Activated CD8-positive, alpha-beta T cell treated with anti-CD3 and anti-CD28 coated beads for 36 hours (primary cell): ENCODE data around the gene SP7. TPM values are rescaled to one million over a fixed set of nuclear protein-coding genes. Genes with fewer than 3 reads are reported as not detected.
A peak's percentile ranks its signal among the peaks of the same experiment; 100 is the strongest.

Experiments
- ATAC-seq: fragments of 200-7000 bp; cut with Tn5 transposase; one replicate; pipeline ENCODE4 v1.10.0; 2021; ENCODE audit warnings: mild to moderate bottlenecking, moderate library complexity
- CTCF ChIA-PET: fragments of 350-600 bp; sonication (Branson Sonifier 250); formaldehyde crosslinking; loops from one replicate; lab custom pipeline; 2021; ENCODE audit warnings: antibody characterized with exemption; lab: Charles Lee
- POLR2A ChIA-PET: fragments of 350-600 bp; sonication (Branson Sonifier 250); formaldehyde crosslinking; loops from one replicate; lab custom pipeline; 2021; ENCODE audit warnings: antibody characterized with exemption; lab: Charles Lee
- DNase-seq: peaks from one replicate; pipeline ENCODE4 v3.0.0-alpha.2; 2020
- H3K27ac Mint-ChIP-seq: one replicate; pipeline ENCODE4 v1.8.0; 2021; ENCODE audit warnings: mild to moderate bottlenecking, mixed read lengths
- H3K27me3 Mint-ChIP-seq: one replicate; pipeline ENCODE4 v1.8.0; 2021; ENCODE audit warnings: mixed read lengths
- H3K36me3 Mint-ChIP-seq: one replicate; pipeline ENCODE4 v1.8.0; 2021; ENCODE audit warnings: low read depth, mixed read lengths
- H3K4me1 Mint-ChIP-seq: one replicate; pipeline ENCODE4 v1.8.0; 2021; ENCODE audit warnings: low read depth, mixed read lengths
- H3K4me3 Mint-ChIP-seq: one replicate; pipeline ENCODE4 v1.8.0; 2021; ENCODE audit warnings: mild to moderate bottlenecking, moderate library complexity, mixed read lengths
- H3K9me3 Mint-ChIP-seq: one replicate; pipeline ENCODE4 v1.8.0; 2021; ENCODE audit warnings: mixed read lengths
- intact Hi-C: fragments of 100-400 bp; cut with micrococcal nuclease; formaldehyde crosslinking; loops from one replicate; pipeline ENCODE4 v1.10.0; 2022
- total RNA-seq, 2 experiments: library from RNA; stranded (reverse); gene quantifications; one replicate each; pipeline ENCODE4 v1.2.3, GENCODE V29; 2021
- TF ChIP-seq, protein P1 (sequence below): fragments of 200-600 bp; IDR thresholded peaks from one replicate; pipeline ENCODE4 v1.8.0; 2022; ENCODE audit warnings: antibody characterized with exemption, mild to moderate bottlenecking

Gene SP7
- not detected for total RNA-seq

DNA sequence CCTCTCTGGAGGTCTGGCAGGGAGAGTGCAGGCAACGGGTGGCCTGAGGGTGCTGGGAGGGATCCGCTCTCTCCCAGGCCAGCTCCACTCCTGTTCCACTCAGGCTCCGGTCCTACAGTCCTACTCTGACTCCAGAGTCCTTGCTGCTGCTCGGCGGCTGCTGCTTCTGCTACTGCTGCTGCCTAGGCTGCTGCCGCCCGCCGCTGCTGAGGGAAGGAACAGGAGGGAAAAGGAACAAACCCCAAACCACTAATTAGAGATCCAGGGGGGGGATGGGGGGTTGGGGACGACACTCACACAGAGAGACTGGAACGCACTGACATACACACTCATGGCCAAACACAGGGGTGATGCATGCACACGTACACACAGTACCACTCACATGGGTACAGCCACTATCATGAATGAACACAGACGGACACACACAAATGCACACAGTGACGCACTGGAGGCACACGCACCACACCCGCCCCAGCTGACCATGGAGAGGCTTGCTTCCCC, at the start of gene SP7:
Gene SP7, minus strand, starts transcription at position 174 of the 501 bp plus-strand sequence. CDS start 708 bp downstream, outside the sequence.
- no peak within 1 kb of the TSS for H3K27ac Mint-ChIP-seq
- H3K36me3 Mint-ChIP-seq = no peaks in the 10 kb centered on the region
- DNase-seq (no peak), ATAC-seq (peak; percentile 23)
- no peaks in the 10 kb centered on the region for H3K9me3 Mint-ChIP-seq
- TF ChIP-seq, protein P1, sequence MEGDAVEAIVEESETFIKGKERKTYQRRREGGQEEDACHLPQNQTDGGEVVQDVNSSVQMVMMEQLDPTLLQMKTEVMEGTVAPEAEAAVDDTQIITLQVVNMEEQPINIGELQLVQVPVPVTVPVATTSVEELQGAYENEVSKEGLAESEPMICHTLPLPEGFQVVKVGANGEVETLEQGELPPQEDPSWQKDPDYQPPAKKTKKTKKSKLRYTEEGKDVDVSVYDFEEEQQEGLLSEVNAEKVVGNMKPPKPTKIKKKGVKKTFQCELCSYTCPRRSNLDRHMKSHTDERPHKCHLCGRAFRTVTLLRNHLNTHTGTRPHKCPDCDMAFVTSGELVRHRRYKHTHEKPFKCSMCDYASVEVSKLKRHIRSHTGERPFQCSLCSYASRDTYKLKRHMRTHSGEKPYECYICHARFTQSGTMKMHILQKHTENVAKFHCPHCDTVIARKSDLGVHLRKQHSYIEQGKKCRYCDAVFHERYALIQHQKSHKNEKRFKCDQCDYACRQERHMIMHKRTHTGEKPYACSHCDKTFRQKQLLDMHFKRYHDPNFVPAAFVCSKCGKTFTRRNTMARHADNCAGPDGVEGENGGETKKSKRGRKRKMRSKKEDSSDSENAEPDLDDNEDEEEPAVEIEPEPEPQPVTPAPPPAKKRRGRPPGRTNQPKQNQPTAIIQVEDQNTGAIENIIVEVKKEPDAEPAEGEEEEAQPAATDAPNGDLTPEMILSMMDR = no peak
- CTCF ChIA-PET = interaction anchor here (1.1 to 4.2 kb wide), 5 partner anchors 8 to 17 kb away, joined by 3 to 25 read pairs (median 6); no protein-coding TSS in a partner anchor
- H3K27me3 Mint-ChIP-seq = peaks cover 42% of the 10 kb centered on the region
- POLR2A ChIA-PET = interaction anchor here (0.6 to 2.0 kb wide), 4 partner anchors 9 to 43 kb away, joined by 3 to 8 read pairs (median 4); partner anchors contain the start of gene SP1
- H3K4me1 Mint-ChIP-seq = peaks cover 13% of the 10 kb centered on the region
- no peak within 1 kb of the TSS for H3K4me3 Mint-ChIP-seq
- intact Hi-C loops = no loop called here

DNA sequence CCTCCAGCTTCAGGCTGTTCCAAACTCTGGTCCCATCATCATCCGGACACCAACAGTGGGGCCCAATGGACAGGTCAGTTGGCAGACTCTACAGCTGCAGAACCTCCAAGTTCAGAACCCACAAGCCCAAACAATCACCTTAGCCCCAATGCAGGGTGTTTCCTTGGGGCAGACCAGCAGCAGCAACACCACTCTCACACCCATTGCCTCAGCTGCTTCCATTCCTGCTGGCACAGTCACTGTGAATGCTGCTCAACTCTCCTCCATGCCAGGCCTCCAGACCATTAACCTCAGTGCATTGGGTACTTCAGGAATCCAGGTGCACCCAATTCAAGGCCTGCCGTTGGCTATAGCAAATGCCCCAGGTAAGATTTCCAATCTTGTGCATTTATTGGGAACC, 47.1 kb upstream of the SP7 start:
- Mint-ChIP-seq H3K4me3 (peak overlapping the region; percentile 86), H3K27ac (peak overlapping the region; percentile 75), H3K36me3 (peaks cover 54% of the 10 kb centered on the region), H3K4me1 (peaks cover 58% of the 10 kb centered on the region), H3K9me3 (no peaks in the 10 kb centered on the region), H3K27me3 (no peaks in the 10 kb centered on the region)
- ChIA-PET CTCF (interaction anchor here (0.9 to 4.4 kb wide), 6 partner anchors 21 to 62 kb away, joined by 3 to 51 read pairs (median 14); partner anchors contain the start of gene AAAS), POLR2A (interaction anchor here (0.9 to 2.0 kb wide), 7 partner anchors 8 to 58 kb away, joined by 3 to 9 read pairs (median 3); no protein-coding TSS in a partner anchor)
- no peak for DNase-seq
- TF ChIP-seq, protein P1 = no peak
- intact Hi-C loops = loop anchor here (5.0 kb wide), 1 partner anchor 39 kb away; the partner anchor contains the start of gene AMHR2
- ATAC-seq = no peak

DNA sequence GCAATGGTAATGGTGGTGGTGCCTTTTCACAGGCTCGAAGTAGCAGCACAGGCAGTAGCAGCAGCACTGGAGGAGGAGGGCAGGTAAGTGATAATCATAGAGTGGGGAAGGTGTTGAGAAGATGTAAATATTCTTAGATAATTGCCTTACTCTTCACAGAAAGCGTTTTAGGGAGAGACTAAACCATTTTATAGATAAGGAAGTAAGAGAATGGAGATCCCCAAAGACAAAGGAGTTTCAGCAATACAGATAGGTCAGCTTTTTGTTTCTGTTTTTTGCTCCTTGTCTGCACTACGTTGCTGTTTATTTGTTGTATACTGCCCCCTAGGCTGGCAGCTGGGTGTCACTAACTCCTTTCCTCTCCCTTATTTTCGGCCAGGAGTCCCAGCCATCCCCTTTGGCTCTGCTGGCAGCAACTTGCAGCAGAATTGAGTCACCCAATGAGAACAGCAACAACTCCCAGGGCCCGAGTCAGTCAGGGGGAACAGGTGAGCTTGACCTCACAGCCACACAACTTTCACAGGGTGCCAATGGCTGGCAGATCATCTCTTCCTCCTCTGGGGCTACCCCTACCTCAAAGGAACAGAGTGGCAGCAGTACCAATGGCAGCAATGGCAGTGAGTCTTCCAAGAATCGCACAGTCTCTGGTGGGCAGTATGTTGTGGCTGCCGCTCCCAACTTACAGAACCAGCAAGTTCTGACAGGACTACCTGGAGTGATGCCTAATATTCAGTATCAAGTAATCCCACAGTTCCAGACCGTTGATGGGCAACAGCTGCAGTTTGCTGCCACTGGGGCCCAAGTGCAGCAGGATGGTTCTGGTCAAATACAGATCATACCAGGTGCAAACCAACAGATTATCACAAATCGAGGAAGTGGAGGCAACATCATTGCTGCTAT, 45.8 kb upstream of the SP7 start:
- intact Hi-C loops = loop anchor here (5.0 kb wide), 1 partner anchor 40 kb away; the partner anchor contains the start of gene AMHR2
- no peaks in the 10 kb centered on the region for H3K27me3 Mint-ChIP-seq
- H3K36me3 Mint-ChIP-seq = peaks cover 43% of the 10 kb centered on the region
- H3K9me3 Mint-ChIP-seq = no peaks in the 10 kb centered on the region
- peak; percentile 67 for DNase-seq
- no peak for ATAC-seq
- H3K4me1 Mint-ChIP-seq = peaks cover 47% of the 10 kb centered on the region
- ChIA-PET CTCF (interaction anchor here (0.5 to 4.4 kb wide), 10 partner anchors 13 to 222 kb away, joined by 3 to 51 read pairs (median 7); partner anchors contain the start of gene NPFF), POLR2A (interaction anchor here (1.4 to 2.0 kb wide), 6 partner anchors 13 to 61 kb away, joined by 3 to 9 read pairs (median 4); partner anchors contain the start of gene PRR13)
- H3K4me3 Mint-ChIP-seq = peak overlapping the region; percentile 86
- TF ChIP-seq, protein P1 = peak; percentile 34
- peak overlapping the region; percentile 93 for H3K27ac Mint-ChIP-seq

DNA sequence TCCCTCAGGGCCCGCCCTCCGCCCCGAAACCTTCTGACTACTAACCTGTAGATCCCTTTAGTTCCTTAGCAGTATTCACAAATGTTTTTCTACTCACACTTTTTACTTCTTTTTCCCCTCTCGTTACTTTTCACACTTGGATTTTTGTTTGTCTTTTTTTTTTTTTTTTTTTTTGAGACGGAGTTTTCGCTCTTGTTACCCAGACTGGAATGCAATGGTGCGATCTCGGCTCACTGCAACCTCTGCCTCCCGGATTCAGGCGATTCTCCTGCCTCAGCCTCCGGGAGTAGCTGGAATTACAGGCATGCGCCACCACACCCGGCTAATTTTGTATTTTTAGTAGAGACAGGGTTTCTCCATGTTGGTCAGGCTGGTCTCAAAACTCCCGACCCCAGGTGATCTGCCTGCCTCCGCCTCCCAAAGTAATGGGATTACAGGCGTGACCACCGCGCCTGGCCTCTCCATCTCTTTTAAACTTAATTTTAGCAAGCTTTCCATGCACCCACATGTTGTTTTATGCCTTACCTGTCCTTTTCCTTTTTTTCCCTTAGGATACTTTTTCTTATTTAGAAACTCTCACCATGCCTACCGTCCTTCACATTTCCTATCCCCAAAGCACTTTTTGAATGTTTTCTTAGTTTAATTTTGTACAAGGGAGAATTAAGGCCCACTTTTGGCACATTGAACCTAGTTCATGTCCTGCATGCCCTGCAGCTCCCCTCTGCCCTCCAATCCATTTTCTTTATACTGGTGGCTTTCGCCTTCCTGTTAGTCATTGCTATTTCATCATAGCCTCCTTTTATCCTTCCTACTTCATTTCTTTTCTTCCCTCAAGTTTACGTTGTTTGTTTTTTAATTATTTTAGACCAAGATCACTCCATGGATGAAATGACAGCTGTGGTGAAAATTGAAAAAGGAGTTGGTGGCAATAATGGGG, 44.9 kb upstream of the SP7 start:
- Mint-ChIP-seq H3K36me3 (peaks cover 37% of the 10 kb centered on the region), H3K4me3 (peak overlapping the region; percentile 86), H3K9me3 (no peaks in the 10 kb centered on the region), H3K27me3 (no peaks in the 10 kb centered on the region), H3K4me1 (peaks cover 41% of the 10 kb centered on the region), H3K27ac (peak overlapping the region; percentile 93)
- POLR2A ChIA-PET = interaction anchor here (1.4 to 2.0 kb wide), 4 partner anchors 29 to 60 kb away, joined by 3 to 6 read pairs (median 4); partner anchors contain the start of gene PRR13
- TF ChIP-seq, protein P1 = no peak
- CTCF ChIA-PET = interaction anchor here (0.5 to 4.4 kb wide), 10 partner anchors 12 to 221 kb away, joined by 3 to 51 read pairs (median 8); partner anchors contain the start of genes AAAS and NPFF
- ATAC-seq (no peak), DNase-seq (peak; percentile 16)
- intact Hi-C loops = loop anchor here (5.0 kb wide), 1 partner anchor 41 kb away; the partner anchor contains the start of gene AMHR2
